Smooth muscle cell (in vitro differentiated cells): ENCODE measurements around the gene GSTA3. TPM values are rescaled to one million over a fixed set of nuclear protein-coding genes. Genes with fewer than 3 reads are reported as not detected.

Experiments
- DNase-seq: peaks from one replicate; lab custom pipeline; 2025; ENCODE audit not compliant: unreplicated experiment; lab: John Stamatoyannopoulos, UW
- H2AFZ ChIP-seq: fragments of 200-600 bp; sonication (generic); 2 replicates; pipeline ENCODE4 v1.6.0; 2016; ENCODE audit warnings: antibody characterized with exemption, low read depth, mild to moderate bottlenecking
- H3F3A ChIP-seq: fragments of 200-600 bp; sonication (generic); 2 replicates; pipeline ENCODE4 v1.6.0; 2017; ENCODE audit warnings: antibody characterized with exemption, low read depth
- H3K27ac ChIP-seq: fragments of 200-600 bp; sonication (generic); 2 replicates; pipeline ENCODE4 v1.5.1; 2016; ENCODE audit warnings: low read depth, mild to moderate bottlenecking
- H3K27me3 ChIP-seq: fragments of 200-600 bp; sonication (generic); 2 replicates; pipeline ENCODE4 v1.6.1; 2016; ENCODE audit warnings: low read depth, mild to moderate bottlenecking
- H3K36me3 ChIP-seq: fragments of 200-600 bp; sonication (generic); 2 replicates; pipeline ENCODE4 v1.5.1; 2016; ENCODE audit warnings: low read depth
- H3K4me1 ChIP-seq: fragments of 200-600 bp; sonication (generic); 2 replicates; pipeline ENCODE4 v1.5.1; 2016; ENCODE audit warnings: low read depth
- H3K4me2 ChIP-seq: fragments of 200-600 bp; sonication (generic); 2 replicates; pipeline ENCODE4 v1.6.0; 2016; ENCODE audit warnings: mild to moderate bottlenecking
- H3K4me3 ChIP-seq: fragments of 200-600 bp; sonication (generic); 2 replicates; pipeline ENCODE4 v1.5.1; 2016; ENCODE audit warnings: mild to moderate bottlenecking
- H3K79me2 ChIP-seq: fragments of 200-600 bp; sonication (generic); 2 replicates; pipeline ENCODE4 v1.6.0; 2016; ENCODE audit warnings: low read depth, mild to moderate bottlenecking
- H3K9ac ChIP-seq: fragments of 200-600 bp; sonication (generic); 2 replicates; pipeline ENCODE4 v1.6.0; 2016; ENCODE audit warnings: low read depth
- H3K9me3 ChIP-seq: fragments of 200-600 bp; sonication (generic); replicated peaks from 2 replicates; pipeline ENCODE4 v1.5.1; 2016; ENCODE audit warnings: low read depth
- H4K20me1 ChIP-seq: fragments of 200-600 bp; sonication (generic); 2 replicates; pipeline ENCODE4 v1.6.0; 2016; ENCODE audit warnings: low read depth
- CTCF ChIP-seq: fragments of 200-600 bp; sonication (generic); IDR thresholded peaks from 2 replicates; pipeline ENCODE4 v1.5.1; 2017; ENCODE audit warnings: borderline replicate concordance, mild to moderate bottlenecking, antibody characterized with exemption; ENCODE audit not compliant: insufficient read depth, poor library complexity, severe bottlenecking
- WGBS: methylation state at CpG from one replicate; pipeline ENCODE4 v1.1.7; 2016; ENCODE audit warnings: low lambda C conversion rate; 5-methylcytosine and 5-hydroxymethylcytosine counted together
- polyA plus RNA-seq: library from polyadenylated mRNA; unstranded; fragments of >200 nt; fragmentation: Nextera tagmentation; extraction: Ambion mirVana; gene quantifications from 2 replicates; pipeline ENCODE4 v1.2.1, GENCODE V29; 2016
- total RNA-seq: library from RNA; depleted of rRNA; stranded (reverse); fragments of >200 nt; gene quantifications from 2 replicates; pipeline ENCODE4 v1.2.3, GENCODE V29; 2014

Gene GSTA3
- total and polyA plus RNA-seq, 2 experiments from 2014 or later: not detected

DNA sequence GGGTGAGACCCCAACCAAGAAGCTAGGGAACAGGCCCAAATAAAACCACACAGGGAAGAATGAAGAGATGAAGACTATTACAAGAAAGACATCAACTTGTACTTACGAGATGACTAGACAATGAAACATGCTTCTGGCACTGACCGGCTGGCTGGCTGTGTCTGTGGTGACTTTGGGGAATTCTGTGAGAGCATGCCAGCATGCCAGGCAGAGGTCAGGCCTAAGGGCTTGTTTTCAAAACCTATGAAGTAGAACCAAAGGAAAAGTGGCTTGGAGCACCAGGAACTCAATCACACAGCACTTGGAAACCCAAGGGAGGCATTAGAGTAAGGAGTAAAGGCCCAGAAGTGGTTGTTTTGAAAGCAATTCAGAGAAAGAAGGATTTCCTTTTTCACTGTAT lies 28.4 kb upstream of the GSTA3 start:
- no peaks in the 10 kb centered on the region for H3K27me3 ChIP-seq
- DNase-seq: no peak
- TF ChIP-seq CTCF: no peak
- no peaks in the 10 kb centered on the region for H3F3A ChIP-seq
- H3K36me3 ChIP-seq: no peaks in the 10 kb centered on the region
- H3K79me2 ChIP-seq: no peaks in the 10 kb centered on the region
- H3K4me1 ChIP-seq: no peaks in the 10 kb centered on the region
- no peak overlapping the region for H3K27ac ChIP-seq
- H3K9ac ChIP-seq: no peak overlapping the region
- no peak overlapping the region for H3K4me3 ChIP-seq
- no peak overlapping the region for H3K4me2 ChIP-seq
- 96% methylated on average over 2 of the region's 2 CpGs for WGBS
- no peaks in the 10 kb centered on the region for H4K20me1 ChIP-seq
- no peak overlapping the region for H2AFZ ChIP-seq
- no peaks in the 10 kb centered on the region for H3K9me3 ChIP-seq

DNA sequence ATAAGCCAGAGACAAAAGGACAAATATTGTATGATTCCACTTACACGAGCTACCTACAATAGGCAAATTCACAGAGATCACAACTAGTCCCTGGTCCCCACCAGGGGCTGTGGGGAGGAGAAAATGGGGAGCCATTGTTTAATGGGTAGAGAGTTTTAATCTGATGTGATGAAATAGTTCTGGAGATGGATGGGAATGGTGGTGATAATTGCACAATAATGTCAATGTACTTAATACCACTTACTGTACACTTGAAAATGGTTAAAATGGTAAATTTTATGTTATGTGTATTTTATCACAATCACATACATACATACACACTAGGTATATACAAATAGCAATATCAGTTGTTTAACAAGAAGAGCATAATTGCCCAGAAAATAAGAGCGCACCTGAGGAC lies 24.3 kb upstream of the GSTA3 start:
- DNase-seq: no peak
- Histone ChIP-seq H4K20me1 (no peaks in the 10 kb centered on the region), H3F3A (no peaks in the 10 kb centered on the region), H3K27ac (no peak overlapping the region), H3K4me2 (no peak overlapping the region), H3K9me3 (no peaks in the 10 kb centered on the region), H3K36me3 (no peaks in the 10 kb centered on the region), H3K4me3 (no peak overlapping the region), H3K27me3 (no peaks in the 10 kb centered on the region), H3K4me1 (no peaks in the 10 kb centered on the region), H2AFZ (no peak overlapping the region), H3K9ac (no peak overlapping the region), H3K79me2 (no peaks in the 10 kb centered on the region)
- WGBS: 88% methylated on average over 2 of the region's 2 CpGs
- TF ChIP-seq CTCF: no peak

GRCh38 chr6:52931351-52931750 lies 21.9 kb upstream of the GSTA3 start:
- 86% methylated on average over 2 of the region's 2 CpGs for WGBS
- no peak overlapping the region for H3K27ac ChIP-seq
- no peak for TF ChIP-seq CTCF

DNA sequence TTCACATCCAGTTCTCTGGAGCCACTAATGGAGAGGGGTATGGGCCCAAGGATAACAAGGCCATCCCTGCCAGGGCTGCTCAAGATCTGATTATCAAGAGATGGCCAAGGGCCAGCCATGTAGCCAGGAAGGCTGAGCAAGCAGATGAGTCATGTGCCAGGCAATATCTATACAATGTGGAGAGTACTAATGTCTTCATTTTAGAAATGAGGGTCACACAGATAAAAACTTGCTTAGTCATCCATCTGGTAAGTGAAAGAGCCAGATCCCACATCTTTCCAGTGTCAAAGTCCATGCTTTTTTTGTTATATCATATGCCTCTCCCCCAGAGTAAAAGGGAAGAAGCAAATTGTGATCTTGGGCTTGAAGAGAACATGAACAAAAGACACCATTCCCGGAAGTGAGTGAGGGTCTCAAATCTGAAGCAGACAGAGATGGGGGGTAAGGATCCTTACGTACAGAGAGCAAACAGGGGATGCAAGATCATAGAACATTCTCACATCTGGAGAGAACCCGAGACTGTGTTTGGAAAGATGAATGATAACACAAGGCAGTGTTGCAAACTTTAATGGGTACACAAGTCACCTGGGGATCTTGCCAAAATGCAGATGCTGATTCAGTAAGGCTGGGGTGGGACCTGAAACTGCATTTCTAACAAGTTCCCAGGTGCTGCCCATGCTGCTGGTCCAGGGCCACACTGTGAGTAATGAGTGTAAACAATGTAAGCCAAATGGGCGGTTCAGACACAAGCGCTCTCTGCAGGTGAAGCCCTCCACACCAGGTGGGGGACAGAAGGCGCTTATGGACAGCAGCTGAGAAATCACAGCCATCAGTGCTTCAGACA lies 20.0 kb upstream of the GSTA3 start:
- no peaks in the 10 kb centered on the region for H3K79me2 ChIP-seq
- H3K9ac ChIP-seq: no peak overlapping the region
- no peaks in the 10 kb centered on the region for H3K36me3 ChIP-seq
- no peaks in the 10 kb centered on the region for H4K20me1 ChIP-seq
- no peaks in the 10 kb centered on the region for H3K9me3 ChIP-seq
- no peak for TF ChIP-seq CTCF
- DNase-seq: no peak
- 92% methylated on average over 6 of the region's 6 CpGs for WGBS
- H3K27me3 ChIP-seq: no peaks in the 10 kb centered on the region
- peak overlapping the region; percentile 73 for H3K27ac ChIP-seq
- H2AFZ ChIP-seq: no peak overlapping the region
- no peak overlapping the region for H3K4me3 ChIP-seq
- peaks cover 12% of the 10 kb centered on the region for H3F3A ChIP-seq
- peak overlapping the region; percentile 8 for H3K4me2 ChIP-seq
- peaks cover 19% of the 10 kb centered on the region for H3K4me1 ChIP-seq

More at GRCh38 chr6:52931351-52931750, 21.9 kb upstream of the GSTA3 start:
- no peaks in the 10 kb centered on the region for H3K9me3 ChIP-seq
- peaks cover 12% of the 10 kb centered on the region for H3F3A ChIP-seq
- H4K20me1 ChIP-seq: no peaks in the 10 kb centered on the region
- no peaks in the 10 kb centered on the region for H3K36me3 ChIP-seq
- no peaks in the 10 kb centered on the region for H3K27me3 ChIP-seq
- H3K4me3 ChIP-seq: no peak overlapping the region
- DNase-seq: no peak
- no peak overlapping the region for H3K4me2 ChIP-seq
- peaks cover 5% of the 10 kb centered on the region for H3K4me1 ChIP-seq
- no peak overlapping the region for H3K9ac ChIP-seq
- no peaks in the 10 kb centered on the region for H3K79me2 ChIP-seq
- peak overlapping the region; percentile 63 for H2AFZ ChIP-seq
